Measurements from ENCODE around the gene ABCD4.
"Not testable (repeated sequence)": the region's sequence is repeated elsewhere in the genome, so short reads cannot be mapped to it uniquely, and the experiment has no call there.

ABCD4 gene

DNA sequence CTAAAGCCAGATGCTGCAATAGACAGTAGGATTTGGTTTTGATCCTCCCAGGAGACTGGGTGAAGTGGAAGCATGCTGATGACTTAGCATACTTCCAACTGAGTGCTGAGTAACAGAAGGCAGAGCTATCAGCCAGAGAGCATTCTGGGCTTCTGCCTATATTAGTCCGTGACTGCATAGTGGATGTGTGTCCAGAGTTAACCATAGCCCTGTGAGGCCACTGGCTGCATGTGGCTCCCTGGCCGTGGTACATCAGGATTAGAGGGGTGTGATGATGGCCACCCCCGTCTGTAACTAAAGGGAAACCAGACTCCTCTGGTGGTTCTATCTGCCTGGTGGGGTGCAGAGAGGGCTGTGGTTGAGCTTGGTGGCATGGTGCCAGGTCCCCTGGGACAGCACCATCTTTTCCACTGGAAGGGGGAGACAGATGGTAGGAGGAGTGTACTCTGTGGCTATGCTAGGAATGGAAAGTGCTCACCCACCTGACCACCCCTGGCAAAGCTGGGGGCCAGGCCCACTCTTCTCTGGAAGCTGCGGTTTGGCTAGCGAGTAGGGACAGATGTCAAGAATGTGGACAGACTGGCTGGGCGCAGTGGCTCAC lies 27.4 kb downstream of the ABCD4 start:
- H3K4me3 ChIP-seq (ENCODE audit: low read depth, low read length): no peak overlapping the region
- no peaks in the 10 kb centered on the region for H3K36me3 ChIP-seq (ENCODE audit: control insufficient read depth, insufficient read depth, low read length)
- H2AFZ ChIP-seq: no peak overlapping the region
- H3K9me3 ChIP-seq (ENCODE audit: control insufficient read depth, low read length): no peaks in the 10 kb centered on the region
- H3K4me1 ChIP-seq: no peaks in the 10 kb centered on the region
- no peaks in the 10 kb centered on the region for H3K79me2 ChIP-seq
- no peak overlapping the region for H3K27ac ChIP-seq
- no peaks in the 10 kb centered on the region for H3K27me3 ChIP-seq (ENCODE audit: control insufficient read depth, insufficient read depth, low read length)
- TF ChIP-seq, protein P1, sequence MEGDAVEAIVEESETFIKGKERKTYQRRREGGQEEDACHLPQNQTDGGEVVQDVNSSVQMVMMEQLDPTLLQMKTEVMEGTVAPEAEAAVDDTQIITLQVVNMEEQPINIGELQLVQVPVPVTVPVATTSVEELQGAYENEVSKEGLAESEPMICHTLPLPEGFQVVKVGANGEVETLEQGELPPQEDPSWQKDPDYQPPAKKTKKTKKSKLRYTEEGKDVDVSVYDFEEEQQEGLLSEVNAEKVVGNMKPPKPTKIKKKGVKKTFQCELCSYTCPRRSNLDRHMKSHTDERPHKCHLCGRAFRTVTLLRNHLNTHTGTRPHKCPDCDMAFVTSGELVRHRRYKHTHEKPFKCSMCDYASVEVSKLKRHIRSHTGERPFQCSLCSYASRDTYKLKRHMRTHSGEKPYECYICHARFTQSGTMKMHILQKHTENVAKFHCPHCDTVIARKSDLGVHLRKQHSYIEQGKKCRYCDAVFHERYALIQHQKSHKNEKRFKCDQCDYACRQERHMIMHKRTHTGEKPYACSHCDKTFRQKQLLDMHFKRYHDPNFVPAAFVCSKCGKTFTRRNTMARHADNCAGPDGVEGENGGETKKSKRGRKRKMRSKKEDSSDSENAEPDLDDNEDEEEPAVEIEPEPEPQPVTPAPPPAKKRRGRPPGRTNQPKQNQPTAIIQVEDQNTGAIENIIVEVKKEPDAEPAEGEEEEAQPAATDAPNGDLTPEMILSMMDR (IDR thresholded peaks at IDR 0.05): no peak
- no peak overlapping the region for H3K4me2 ChIP-seq (ENCODE audit: low read length)
- no peak overlapping the region for H3K9ac ChIP-seq

DNA sequence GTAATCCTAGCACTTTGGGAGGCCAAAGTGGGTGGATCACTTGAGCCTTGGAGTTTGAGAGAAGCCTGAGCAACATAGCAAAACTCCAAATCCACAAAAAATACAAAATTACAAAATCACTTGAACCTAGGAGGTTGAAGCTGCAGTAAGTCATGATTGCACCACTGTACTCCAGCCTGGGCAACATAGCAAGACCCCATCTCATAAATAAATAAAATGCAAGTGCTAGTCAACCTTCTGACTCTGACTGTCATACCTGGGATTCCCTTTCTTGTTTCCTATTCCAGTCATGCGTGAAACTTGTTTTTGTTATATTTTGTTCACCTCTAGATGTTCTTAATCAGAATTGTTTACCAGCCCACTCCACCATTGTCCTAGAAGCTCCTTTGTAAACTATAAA lies 31.4 kb downstream of the ABCD4 start:
- Histone ChIP-seq H3K4me1 (no peaks in the 10 kb centered on the region), H2AFZ (no peak overlapping the region), H3K4me2 (ENCODE audit: low read length) (no peak overlapping the region), H3K36me3 (ENCODE audit: control insufficient read depth, insufficient read depth, low read length) (no peaks in the 10 kb centered on the region), H3K79me2 (no peaks in the 10 kb centered on the region), H3K27ac (no peak overlapping the region), H3K4me3 (ENCODE audit: low read depth, low read length) (no peak overlapping the region), H3K27me3 (ENCODE audit: control insufficient read depth, insufficient read depth, low read length) (no peaks in the 10 kb centered on the region), H3K9ac (no peak overlapping the region), H3K9me3 (ENCODE audit: control insufficient read depth, low read length) (no peaks in the 10 kb centered on the region)
- TF ChIP-seq, protein P1 (IDR thresholded peaks at IDR 0.05): no peak

DNA sequence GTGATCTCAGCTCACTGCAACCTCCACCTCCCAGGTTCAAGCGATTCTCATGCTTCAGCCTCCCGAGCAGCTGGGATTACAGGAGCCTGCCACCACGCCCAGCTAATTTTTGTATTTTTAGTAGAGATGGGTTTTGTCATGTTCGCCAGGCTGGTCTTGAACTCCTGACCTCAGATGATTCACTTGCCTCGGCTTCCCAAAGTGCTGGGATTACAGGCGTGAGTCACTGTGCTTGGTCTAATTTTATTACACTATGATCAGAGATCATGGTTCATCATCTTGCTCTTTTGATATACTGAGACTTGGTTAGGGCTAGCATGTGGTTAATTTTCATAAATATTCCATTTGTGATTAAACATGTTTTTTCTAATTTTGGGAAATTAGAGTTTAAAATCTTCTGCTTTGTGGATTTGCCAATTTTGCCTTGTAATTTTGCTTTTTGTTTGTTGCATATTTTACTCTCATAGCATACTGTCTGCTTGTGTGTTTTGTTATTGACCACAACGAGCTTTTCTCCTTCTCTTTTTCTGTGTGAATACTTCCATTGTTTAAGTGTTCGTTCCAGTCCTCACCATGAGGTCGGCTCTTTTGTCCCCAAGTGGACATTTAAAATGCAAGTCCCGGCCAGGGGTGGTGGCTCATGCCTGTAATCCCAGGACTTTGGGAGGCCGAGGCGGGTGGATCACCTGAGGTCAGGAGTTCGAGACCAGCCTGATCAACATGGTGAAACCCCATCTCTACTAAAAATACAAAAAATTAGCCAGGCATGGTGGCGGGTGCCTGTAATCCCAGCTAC lies 32.2 kb downstream of the ABCD4 start:
- not testable (repeated sequence) for H3K9me3 ChIP-seq (ENCODE audit: control insufficient read depth, low read length); H3K4me1 ChIP-seq; H2AFZ ChIP-seq; H3K4me2 ChIP-seq (ENCODE audit: low read length); H3K27ac ChIP-seq; H3K27me3 ChIP-seq (ENCODE audit: control insufficient read depth, insufficient read depth, low read length); H3K36me3 ChIP-seq (ENCODE audit: control insufficient read depth, insufficient read depth, low read length); H3K9ac ChIP-seq; H3K79me2 ChIP-seq; H3K4me3 ChIP-seq (ENCODE audit: low read depth, low read length)

DNA sequence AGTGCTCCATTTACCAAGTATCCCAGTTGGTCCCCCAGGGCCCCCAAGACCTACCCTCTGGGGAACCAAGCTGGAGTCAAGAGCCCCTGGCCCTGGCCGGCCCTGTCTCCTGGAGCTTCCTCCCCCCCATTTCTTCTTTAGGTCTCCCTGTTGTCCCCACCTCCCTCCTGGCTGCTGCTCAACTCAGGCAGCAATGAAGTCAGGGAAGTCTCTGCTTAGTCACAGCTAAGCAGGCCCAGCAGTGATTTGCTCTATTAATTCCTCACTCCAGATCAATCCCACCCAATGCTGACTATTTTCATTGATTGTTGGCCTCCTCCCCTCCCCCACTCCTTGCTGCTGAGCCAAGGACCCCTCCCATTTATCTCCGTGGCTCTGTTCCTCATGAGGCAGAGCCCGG lies 35.1 kb downstream of the ABCD4 start:
- no peak overlapping the region for H3K27ac ChIP-seq
- H3K9ac ChIP-seq: no peak overlapping the region
- no peaks in the 10 kb centered on the region for H3K9me3 ChIP-seq (ENCODE audit: control insufficient read depth, low read length)
- TF ChIP-seq, protein P1 (IDR thresholded peaks at IDR 0.05): no peak
- H3K4me2 ChIP-seq (ENCODE audit: low read length): no peak overlapping the region
- H3K79me2 ChIP-seq: no peaks in the 10 kb centered on the region
- no peaks in the 10 kb centered on the region for H3K4me1 ChIP-seq
- no peak overlapping the region for H3K4me3 ChIP-seq (ENCODE audit: low read depth, low read length)
- H3K27me3 ChIP-seq (ENCODE audit: control insufficient read depth, insufficient read depth, low read length): no peaks in the 10 kb centered on the region
- no peak overlapping the region for H2AFZ ChIP-seq
- no peaks in the 10 kb centered on the region for H3K36me3 ChIP-seq (ENCODE audit: control insufficient read depth, insufficient read depth, low read length)

DNA sequence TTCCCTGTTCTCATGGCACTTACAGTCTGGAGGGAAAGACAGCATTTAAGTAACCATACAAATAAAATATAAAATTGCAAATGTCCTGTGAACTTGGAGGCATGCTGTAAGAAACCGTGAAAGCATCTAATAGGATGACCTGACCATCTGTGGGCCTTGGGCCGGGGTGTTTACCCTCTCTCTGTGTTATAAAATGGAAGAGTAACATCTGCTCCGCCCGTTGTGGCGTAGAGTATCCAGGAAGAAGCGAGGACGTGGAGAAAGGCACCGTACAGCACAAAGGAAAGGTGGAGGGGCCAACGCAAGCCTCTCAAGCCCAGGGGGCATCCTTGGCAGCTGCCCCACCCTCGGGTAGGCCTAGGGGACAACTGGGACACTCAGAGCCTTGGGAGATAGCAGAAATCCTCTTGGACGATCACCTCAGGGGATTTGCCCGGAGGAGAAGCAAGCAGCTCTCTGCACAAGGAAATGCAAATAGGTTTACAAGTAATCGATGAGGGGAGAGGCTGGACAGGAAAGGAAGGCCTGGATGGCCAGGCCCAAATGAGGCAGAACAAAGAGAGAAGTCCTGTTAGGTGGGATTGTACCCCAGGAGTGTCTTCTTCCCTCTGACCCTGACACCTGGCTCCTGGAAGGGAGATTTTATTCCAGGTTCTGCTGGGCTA lies 37.3 kb downstream of the ABCD4 start:
- Histone ChIP-seq H2AFZ (no peak overlapping the region), H3K4me3 (ENCODE audit: low read depth, low read length) (no peak overlapping the region), H3K27ac (no peak overlapping the region), H3K4me2 (ENCODE audit: low read length) (no peak overlapping the region), H3K79me2 (no peaks in the 10 kb centered on the region), H3K9ac (no peak overlapping the region), H3K36me3 (ENCODE audit: control insufficient read depth, insufficient read depth, low read length) (no peaks in the 10 kb centered on the region), H3K4me1 (no peaks in the 10 kb centered on the region), H3K27me3 (ENCODE audit: control insufficient read depth, insufficient read depth, low read length) (no peaks in the 10 kb centered on the region), H3K9me3 (ENCODE audit: control insufficient read depth, low read length) (no peaks in the 10 kb centered on the region)
- TF ChIP-seq, protein P1 (IDR thresholded peaks at IDR 0.05): no peak
